A549 treated with Mapracorat at 1 μM for 4 hours (cell line): ENCODE results near the gene CCDC107. TPM values are rescaled to one million over a fixed set of nuclear protein-coding genes. Genes with fewer than 3 reads are reported as not detected.

ENCODE experiments used
- total RNA-seq: library from RNA; stranded (reverse); fragments of 200-300 nt; extraction: Qiagen RNA extraction; gene quantifications from 5 replicates; pipeline ENCODE4 v1.2.3, GENCODE V29; 2022

CCDC107 gene, protein sequence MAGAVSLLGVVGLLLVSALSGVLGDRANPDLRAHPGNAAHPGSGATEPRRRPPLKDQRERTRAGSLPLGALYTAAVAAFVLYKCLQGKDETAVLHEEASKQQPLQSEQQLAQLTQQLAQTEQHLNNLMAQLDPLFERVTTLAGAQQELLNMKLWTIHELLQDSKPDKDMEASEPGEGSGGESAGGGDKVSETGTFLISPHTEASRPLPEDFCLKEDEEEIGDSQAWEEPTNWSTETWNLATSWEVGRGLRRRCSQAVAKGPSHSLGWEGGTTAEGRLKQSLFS
- 25.1 to 32.0 TPM (median 29.7 TPM) in 5 replicates for total RNA-seq

DNA sequence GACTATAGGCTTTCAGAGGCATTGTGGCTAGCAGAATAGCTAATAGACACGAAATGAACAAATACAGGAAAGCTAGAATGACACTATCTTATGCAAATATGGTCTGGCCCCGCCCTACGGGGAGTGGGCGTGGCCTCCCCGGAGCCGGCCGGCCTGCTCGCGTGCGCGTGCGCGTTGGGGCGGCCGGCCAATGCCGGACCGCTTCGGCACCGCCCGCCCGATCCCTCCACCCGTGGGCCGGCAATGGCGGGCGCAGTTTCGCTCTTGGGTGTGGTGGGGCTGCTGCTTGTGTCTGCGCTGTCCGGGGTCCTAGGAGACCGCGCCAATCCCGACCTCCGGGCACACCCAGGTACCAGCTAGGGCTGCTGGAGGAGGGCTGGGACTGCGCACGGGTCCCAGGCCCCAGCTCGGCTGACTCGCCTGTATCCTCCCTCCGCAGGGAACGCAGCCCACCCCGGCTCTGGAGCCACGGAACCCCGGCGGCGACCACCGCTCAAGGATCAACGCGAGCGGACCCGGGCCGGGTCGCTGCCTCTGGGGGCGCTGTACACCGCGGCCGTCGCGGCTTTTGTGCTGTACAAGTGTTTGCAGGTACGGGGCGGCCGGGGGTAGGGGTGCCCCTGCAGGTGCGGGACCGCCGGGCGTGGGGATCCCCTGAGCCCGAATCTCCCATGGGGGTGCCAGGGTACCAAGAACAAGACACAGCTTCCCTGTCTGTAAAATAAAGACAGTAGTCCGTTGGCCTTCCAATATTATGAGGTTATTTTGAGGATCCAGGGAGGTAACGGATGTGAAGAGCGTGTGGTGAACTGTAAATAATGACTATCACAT lies at the start of gene CCDC107:
CCDC107 (plus strand) TSS at position 156 of the 831 bp plus-strand sequence; CDS start at position 244, 88 bp downstream.

DNA sequence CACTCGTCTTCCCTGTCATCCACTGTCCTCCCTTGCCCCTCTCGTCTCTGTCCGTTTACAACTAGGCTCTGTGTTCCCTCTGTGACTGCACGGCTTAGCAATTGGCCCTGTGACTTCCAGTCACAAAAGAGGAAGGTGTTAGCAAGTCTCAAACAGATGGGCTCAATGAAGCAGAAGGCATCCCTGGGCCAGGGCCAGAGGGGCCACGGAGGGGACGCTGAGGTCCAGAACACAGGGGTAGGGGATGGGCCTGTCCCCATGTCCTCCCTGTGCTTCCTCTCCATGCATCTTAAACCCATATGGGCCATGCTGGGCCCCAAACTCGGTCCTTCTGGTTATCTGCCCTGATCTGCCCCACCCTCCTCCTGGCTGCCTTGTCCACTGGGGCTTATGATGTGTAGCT lies 39.8 kb upstream of the CCDC107 start, which contains the start of gene CD72:
CD72 (minus strand) TSS at position 89 of the 403 bp plus-strand sequence. CDS start 110 bp downstream, outside the sequence.

DNA sequence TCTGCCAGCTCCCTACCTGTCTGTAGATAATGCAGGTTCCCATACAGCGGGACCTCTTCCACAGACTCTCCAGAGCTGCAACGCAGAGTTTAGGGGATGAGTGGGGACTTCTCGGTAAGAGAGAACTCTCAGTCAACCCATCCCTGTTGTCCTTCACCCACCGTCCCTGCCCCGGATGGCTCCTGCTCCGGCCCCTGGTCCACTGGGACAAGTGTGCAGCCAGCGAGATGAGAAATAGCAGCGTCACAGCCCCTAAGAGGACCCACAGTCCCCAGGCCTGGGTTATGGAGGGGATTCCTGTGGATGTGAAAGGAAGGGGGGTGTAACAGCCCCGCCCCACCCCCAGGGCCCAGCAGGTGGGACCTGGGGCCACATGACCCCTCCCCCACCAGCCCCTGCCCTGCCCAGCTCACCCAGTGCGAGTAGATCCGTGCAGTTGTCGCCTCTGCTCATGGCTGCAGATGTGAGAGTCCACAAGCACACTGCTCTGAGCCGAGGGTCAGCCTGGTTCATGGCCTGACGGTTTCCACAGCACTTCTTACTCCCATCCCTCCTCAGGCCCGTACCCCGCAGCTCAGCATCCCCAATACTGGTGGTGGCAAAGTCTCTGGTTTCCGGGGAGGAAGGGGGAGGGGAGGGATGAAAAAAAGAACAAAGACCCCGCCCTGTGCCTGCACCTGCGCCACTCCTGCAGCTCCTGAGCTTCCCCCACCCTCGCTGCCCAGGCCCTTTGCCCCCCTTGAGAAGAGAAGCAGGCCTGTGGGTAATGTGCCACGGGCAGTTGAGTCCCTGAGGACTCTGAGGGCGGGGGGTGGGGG lies 7.5 kb upstream of the CCDC107 start, which contains the start of gene SIT1:
SIT1 (minus strand) TSS at position 591 of the 818 bp plus-strand sequence; CDS start at position 513, 78 bp downstream.

GRCh38 chr9:35657546-35658136 lies 451 bp upstream of the CCDC107 start, which contains the start of gene RMRP:
Gene RMRP, minus strand, starts transcription at chr9:35658019.

GRCh38 chr9:35664531-35665470 lies 6.7 kb downstream of the CCDC107 start, which contains the start of gene ARHGEF39:
Gene ARHGEF39, minus strand, starts transcription at chr9:35665195. Its CDS starts 26 bp downstream, at chr9:35665169.

DNA sequence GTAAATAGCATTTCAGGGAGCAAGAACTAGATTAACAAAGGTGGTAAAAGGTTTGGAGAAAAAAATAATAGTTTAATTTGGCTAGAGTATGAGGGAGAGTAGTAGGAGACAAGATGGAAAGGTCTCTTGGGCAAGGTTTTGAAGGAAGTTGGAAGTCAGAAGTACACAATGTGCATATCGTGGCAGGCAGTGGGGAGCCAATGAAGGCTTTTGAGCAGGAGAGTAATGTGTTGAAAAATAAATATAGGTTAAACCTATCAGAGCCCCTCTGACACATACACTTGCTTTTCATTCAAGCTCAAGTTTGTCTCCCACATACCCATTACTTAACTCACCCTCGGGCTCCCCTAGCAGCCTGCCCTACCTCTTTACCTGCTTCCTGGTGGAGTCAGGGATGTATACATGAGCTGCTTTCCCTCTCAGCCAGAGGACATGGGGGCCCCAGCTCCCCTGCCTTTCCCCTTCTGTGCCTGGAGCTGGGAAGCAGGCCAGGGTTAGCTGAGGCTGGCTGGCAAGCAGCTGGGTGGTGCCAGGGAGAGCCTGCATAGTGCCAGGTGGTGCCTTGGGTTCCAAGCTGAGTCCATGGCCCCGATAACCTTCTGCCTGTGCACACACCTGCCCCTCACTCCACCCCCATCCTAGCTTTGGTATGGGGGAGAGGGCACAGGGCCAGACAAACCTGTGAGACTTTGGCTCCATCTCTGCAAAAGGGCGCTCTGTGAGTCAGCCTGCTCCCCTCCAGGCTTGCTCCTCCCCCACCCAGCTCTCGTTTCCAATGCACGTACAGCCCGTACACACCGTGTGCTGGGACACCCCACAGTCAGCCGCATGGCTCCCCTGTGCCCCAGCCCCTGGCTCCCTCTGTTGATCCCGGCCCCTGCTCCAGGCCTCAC lies 15.3 kb downstream of the CCDC107 start, which contains the start of gene CA9:
CA9 (plus strand) TSS at position 797 of the 893 bp plus-strand sequence; CDS start at position 829, 32 bp downstream.

DNA sequence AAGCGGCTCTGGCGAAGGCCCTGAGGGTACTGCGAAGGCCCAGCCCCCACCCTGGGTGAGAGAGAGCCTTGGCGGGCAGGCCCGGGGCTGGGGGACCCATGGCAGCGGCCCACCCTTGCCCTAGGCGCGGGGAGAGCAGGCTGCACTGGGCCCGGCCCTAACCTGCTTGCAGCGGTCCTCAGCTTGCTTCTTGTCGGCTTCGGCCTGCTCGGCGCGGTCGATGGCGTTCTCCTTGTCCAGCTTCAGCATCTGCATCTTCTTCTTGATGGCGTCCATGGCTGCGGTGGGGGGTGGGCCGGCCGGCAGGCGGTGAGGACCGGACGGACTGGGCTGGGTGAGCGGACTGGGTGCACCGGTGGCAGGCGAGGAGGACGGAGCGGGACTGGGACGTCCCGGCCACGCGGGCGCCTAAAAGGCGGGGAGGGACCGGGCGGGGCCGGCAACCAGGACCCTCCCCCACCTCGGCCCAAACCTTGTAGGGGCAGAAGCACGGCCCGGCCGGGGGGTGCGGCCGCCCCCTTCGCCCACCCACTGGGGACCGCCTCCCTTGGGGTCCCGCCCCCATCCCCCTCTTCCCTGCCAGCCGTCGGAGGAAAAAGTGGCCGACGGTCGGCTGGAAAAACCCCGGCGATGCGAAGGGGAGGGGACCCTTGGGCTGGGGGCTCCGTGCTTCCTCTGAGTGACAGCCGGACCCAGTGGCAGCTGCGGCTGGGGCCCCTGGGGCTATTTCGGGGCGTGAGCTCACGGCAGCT lies 31.6 kb downstream of the CCDC107 start, which contains the start of gene TPM2:
TPM2 (minus strand) TSS at position 384 of the 752 bp plus-strand sequence; CDS start at position 276, 108 bp downstream.

Other genes with a start within 250 kb of the CCDC107 start
- gene RUSC2, start 168.2 kb upstream of the CCDC107 start, total RNA-seq = 24.4 to 34.4 TPM (median 34.1 TPM) in 5 replicates
- 25.8 to 30.3 TPM (median 29.8 TPM) in 5 replicates for gene TESK1, start 53.0 kb upstream of the CCDC107 start, total RNA-seq
- 0.14 to 0.36 TPM (median 0.23 TPM) in 3 of 5 replicates, not detected in the others for gene CD72, start 39.9 kb upstream of the CCDC107 start, total RNA-seq
- not detected in 5 replicates for gene SIT1, start 7.4 kb upstream of the CCDC107 start, total RNA-seq
- 8.1 to 20.9 TPM (median 15.0 TPM) in 4 of 5 replicates, not detected in the other for gene RMRP, start 273 bp upstream of the CCDC107 start, total RNA-seq
- gene ARHGEF39, start 6.9 kb downstream of the CCDC107 start, total RNA-seq = 13.3 to 18.5 TPM (median 16.1 TPM) in 5 replicates
- gene CA9, start 15.6 kb downstream of the CCDC107 start, total RNA-seq = 4.2 to 8.9 TPM (median 6.4 TPM) in 5 replicates
- 632 to 703 TPM (median 690 TPM) in 5 replicates for gene TPM2, start 31.6 kb downstream of the CCDC107 start, total RNA-seq
- gene TLN1, start 73.9 kb downstream of the CCDC107 start, total RNA-seq = 115 to 134 TPM (median 121 TPM) in 5 replicates
- gene CREB3, start 74.4 kb downstream of the CCDC107 start, total RNA-seq = 57.0 to 61.1 TPM (median 57.9 TPM) in 5 replicates
- 28.0 to 39.6 TPM (median 34.5 TPM) in 5 replicates for gene GBA2, start 90.9 kb downstream of the CCDC107 start, total RNA-seq
- 12.2 to 16.2 TPM (median 15.3 TPM) in 5 replicates for gene RGP1, start 91.0 kb downstream of the CCDC107 start, total RNA-seq
- gene MSMP, start 96.0 kb downstream of the CCDC107 start, total RNA-seq = not detected in 5 replicates
- 4.8 to 6.6 TPM (median 5.5 TPM) in 5 replicates for gene NPR2, start 133.3 kb downstream of the CCDC107 start, total RNA-seq
- gene SPAG8, start 154.0 kb downstream of the CCDC107 start, total RNA-seq = 0.34 to 0.74 TPM (median 0.56 TPM) in 5 replicates
- gene HINT2, start 156.8 kb downstream of the CCDC107 start, total RNA-seq = 72.1 to 115 TPM (median 100 TPM) in 5 replicates
- not detected in 5 replicates for gene FAM221B, start 170.4 kb downstream of the CCDC107 start, total RNA-seq
- 2.0 to 4.0 TPM (median 3.5 TPM) in 5 replicates for gene TMEM8B, start 170.9 kb downstream of the CCDC107 start, total RNA-seq
- gene OR13J1, start 212.1 kb downstream of the CCDC107 start, total RNA-seq = not detected in 5 replicates
- 0.32 to 0.51 TPM (median 0.40 TPM) in 5 replicates for gene HRCT1, start 247.9 kb downstream of the CCDC107 start, total RNA-seq